A549 (cell line): ENCODE data around the gene MED12L. TPM values are rescaled to one million over a fixed set of nuclear protein-coding genes. Genes with fewer than 3 reads are reported as not detected.

ENCODE experiments used
- ATAC-seq, 2 experiments: fragments of 200-7000 bp in 1 of 2; fragments of >200 bp in 1 of 2; cut with Nextera tagmentation in 1 of 2; cut with Tn5 transposase in 1 of 2; 3 replicates each; pipeline versions ENCODE4 v1.8.0 to v1.9.1; 2018 to 2020; ENCODE audit warnings: mild to moderate bottlenecking in 1 of 2, moderate library complexity in 1 of 2
- CTCF ChIA-PET: fragments of 300-600 bp; sonication (Branson Sonifier 250); formaldehyde crosslinking; extraction: SDS; loops from one replicate; lab custom pipeline; 2021; ENCODE audit warnings: antibody characterized with exemption, inconsistent platforms; lab: Yijun Ruan, JAX
- POLR2A ChIA-PET: fragments of 350-600 bp; formaldehyde crosslinking; extraction: SDS; loops from one replicate; lab custom pipeline; 2021; ENCODE audit warnings: antibody characterized with exemption, inconsistent platforms; lab: Yijun Ruan, JAX
- DNase-seq, 2 experiments: peaks; one replicate each; pipeline versions ENCODE4 v3.0.0 to v3.0.0-alpha.2; 2011 to 2016; ENCODE audit warnings: low read depth in 1 of 2, low spot score in 1 of 2
- FAIRE-seq: peaks from 2 replicates; lab custom pipeline; 2011; peaks lifted over from hg19 to GRCh38; lab: Jason Lieb, UNC
- H3K27ac ChIP-seq, 2 experiments: fragments of >200 bp; sonication (Bioruptor Twin); formaldehyde crosslinking; 3 replicates each; pipeline ENCODE4 v1.5.1; 2016 to 2017
- H3K4me1 ChIP-seq: fragments of >200 bp; sonication (Bioruptor Twin); formaldehyde crosslinking; 3 replicates; pipeline ENCODE4 v1.6.1; 2016
- H3K4me2 ChIP-seq: fragments of >200 bp; sonication (Bioruptor Twin); formaldehyde crosslinking; 3 replicates; pipeline ENCODE4 v1.6.1; 2016
- H3K4me3 ChIP-seq: fragments of >200 bp; sonication (Bioruptor Twin); formaldehyde crosslinking; 3 replicates; pipeline ENCODE4 v1.5.1; 2016
- H3K9me3 ChIP-seq: fragments of >200 bp; sonication (Bioruptor Twin); formaldehyde crosslinking; 3 replicates; pipeline ENCODE4 v1.6.1; 2016
- BHLHE40 ChIP-seq: IDR thresholded peaks from 2 replicates; pipeline ENCODE4 v1.6.1; 2012; ENCODE audit warnings: low read depth, low read length, inconsistent platforms
- CBX8 ChIP-seq: fragments of 200-600 bp; sonication (generic); IDR thresholded peaks from 2 replicates; pipeline ENCODE4 v1.6.1; 2016
- EP300 ChIP-seq, 2 experiments: fragments of >200 bp; sonication (Bioruptor Twin); formaldehyde crosslinking; IDR thresholded peaks; 2 replicates in 1 of 2; 3 replicates in 1 of 2; pipeline ENCODE4 v1.6.1; 2016 to 2017
- FOSB ChIP-seq: fragments of 250-450 bp; sonication (Bioruptor Pico); IDR thresholded peaks from 2 replicates; pipeline ENCODE4 v1.5.0; 2020; ENCODE audit warnings: mild to moderate bottlenecking, moderate library complexity
- HDAC2 ChIP-seq: fragments of 200-600 bp; sonication (generic); IDR thresholded peaks from 2 replicates; pipeline ENCODE4 v1.6.1; 2016
- HOXA7 ChIP-seq: fragments of 250-450 bp; sonication (Bioruptor Pico); IDR thresholded peaks from 2 replicates; pipeline ENCODE4 v1.5.0; 2020; ENCODE audit warnings: mild to moderate bottlenecking, moderate library complexity
- HOXB13 ChIP-seq: fragments of 250-450 bp; sonication (Bioruptor Pico); IDR thresholded peaks from 2 replicates; pipeline ENCODE4 v1.5.0; 2020; ENCODE audit warnings: low read depth, mild to moderate bottlenecking, moderate library complexity
- KDM1A ChIP-seq: fragments of 200-600 bp; sonication (generic); IDR thresholded peaks from 2 replicates; pipeline ENCODE4 v1.6.1; 2016; ENCODE audit warnings: low read depth, mild to moderate bottlenecking
- MAZ ChIP-seq: fragments of 150-350 bp; IDR thresholded peaks from 2 replicates; pipeline ENCODE4 v1.6.1; 2014; ENCODE audit warnings: antibody characterized with exemption, low read depth, low read length, borderline replicate concordance
- MYC ChIP-seq: IDR thresholded peaks from 2 replicates; pipeline ENCODE4 v1.6.1; 2012; ENCODE audit warnings: mild to moderate bottlenecking, inconsistent platforms, low read length, improper control_type of control experiment, borderline replicate concordance
- PHF8 ChIP-seq: fragments of 200-600 bp; sonication (generic); IDR thresholded peaks from 2 replicates; pipeline ENCODE4 v1.6.1; 2016; ENCODE audit warnings: low read depth, mild to moderate bottlenecking, antibody characterized with exemption, moderate library complexity, borderline replicate concordance
- RARB ChIP-seq: fragments of 250-450 bp; sonication (Bioruptor Pico); IDR thresholded peaks from 2 replicates; pipeline ENCODE4 v1.8.0; 2021; ENCODE audit warnings: mild to moderate bottlenecking, moderate library complexity
- RNF2 ChIP-seq: fragments of 200-600 bp; sonication (generic); IDR thresholded peaks from 2 replicates; pipeline ENCODE4 v1.6.1; 2016; ENCODE audit warnings: low read depth, mild to moderate bottlenecking, antibody characterized with exemption, moderate library complexity, borderline replicate concordance
- SMC3 ChIP-seq: fragments of >200 bp; sonication (Bioruptor Twin); formaldehyde crosslinking; IDR thresholded peaks from 3 replicates; pipeline ENCODE4 v1.6.1; 2018; ENCODE audit warnings: inconsistent platforms
- SREBF2 ChIP-seq: fragments of 450-650 bp; IDR thresholded peaks from 2 replicates; pipeline ENCODE4 v1.6.1; 2014; ENCODE audit warnings: mild to moderate bottlenecking, moderate library complexity
- USF2 ChIP-seq: fragments of 450-650 bp; IDR thresholded peaks from 2 replicates; pipeline ENCODE4 v1.6.1; 2014; ENCODE audit warnings: antibody characterized with exemption
- ZFP36 ChIP-seq: fragments of 450-650 bp; IDR thresholded peaks from 2 replicates; pipeline ENCODE4 v1.6.1; 2014; ENCODE audit warnings: borderline replicate concordance; ENCODE audit not compliant: partially characterized antibody
- ZNF302 ChIP-seq: fragments of 250-450 bp; sonication (Bioruptor Pico); IDR thresholded peaks from 2 replicates; pipeline ENCODE4 v1.9.0; 2021; ENCODE audit warnings: inconsistent platforms, mild to moderate bottlenecking, moderate library complexity
- ZSCAN20 ChIP-seq: fragments of 250-450 bp; sonication (Bioruptor Pico); IDR thresholded peaks from 2 replicates; pipeline ENCODE4 v1.8.0; 2022; ENCODE audit warnings: mild to moderate bottlenecking, moderate library complexity
- WGBS: methylation state at CpG from one replicate; pipeline ENCODE4 v1.1.6; 2017; ENCODE audit errors: missing lambda C conversion rate; 5-methylcytosine and 5-hydroxymethylcytosine counted together
- polyA plus RNA-seq, 4 experiments: library from polyadenylated mRNA; depleted of rRNA in 3 of 4; stranded (reverse); fragments of >200 nt; fragmentation: RNase III in 1 of 4; extraction: RNeasy Plus Mini Kit Qiagen cat#74134 plus additional on column Dnase treatment in 1 of 4; gene quantifications; 2 replicates in 3 of 4; 3 replicates in 1 of 4; pipeline ENCODE4 v1.2.3, GENCODE V29; 2011 to 2017
- TF ChIP-seq, protein P1 (sequence below): fragments of >200 bp; sonication (Bioruptor Twin); formaldehyde crosslinking; IDR thresholded peaks from 3 replicates; pipeline ENCODE4 v1.5.1; 2016

MED12L gene
- polyA plus RNA-seq, 2 of the 4 experiments (the other 2 are of a cell fraction): 0.32 to 0.63 TPM

DNA sequence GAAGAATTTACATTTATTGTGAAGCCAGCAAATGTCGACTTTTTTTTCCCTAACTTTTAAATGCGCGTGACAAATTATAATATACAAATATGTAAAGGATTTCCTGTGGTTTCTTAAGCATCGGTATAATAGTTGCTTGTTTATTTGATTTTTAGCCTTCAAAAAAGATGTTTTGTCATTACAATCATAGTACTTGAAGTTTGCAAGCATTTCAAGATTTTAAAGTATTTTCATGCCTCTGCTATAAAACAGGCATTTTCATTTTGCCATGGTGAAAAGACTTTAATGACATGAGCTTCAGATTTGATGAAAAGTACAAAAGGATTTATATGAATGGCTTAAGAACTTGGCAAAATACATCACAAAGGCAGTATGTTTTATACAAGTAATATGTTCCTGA lies 308.5 kb downstream of the MED12L start:
- TF ChIP-seq BHLHE40 (no peak), KDM1A (no peak), SMC3 (no peak), HDAC2 (no peak)
- TF ChIP-seq, all 56 proteins: peak for 0
- CTCF ChIA-PET: interaction anchor here (1.4 kb wide), 1 partner anchor 46 kb away, joined by 5 read pairs; no protein-coding TSS in a partner anchor
- Histone ChIP-seq H3K4me2 (no peak overlapping the region), H3K9me3 (no peaks in the 10 kb centered on the region), H3K27ac (no peak overlapping the region), H3K4me1 (no peaks in the 10 kb centered on the region), H3K4me3 (no peak overlapping the region)
- FAIRE-seq: no peak
- WGBS: 70% methylated on average over 4 of the region's 4 CpGs
- ATAC-seq: no peak
- POLR2A ChIA-PET: no interaction called here
- DNase-seq: no peak

GRCh38 chr3:151394611-151395010 lies 309.1 kb downstream of the MED12L start:
- WGBS: 88% methylated on average over 8 of the region's 8 CpGs
- ATAC-seq: no peak
- no peak overlapping the region for H3K27ac ChIP-seq
- no peak for DNase-seq
- H3K9me3 ChIP-seq: no peaks in the 10 kb centered on the region
- FAIRE-seq: no peak
- POLR2A ChIA-PET: no interaction called here
- TF ChIP-seq RNF2 (no peak), EP300 (IDR thresholded peaks at IDR 0.05) (no peak), HOXA7 (CRISPR knock-in tag) (no peak), SREBF2 (no peak)
- TF ChIP-seq, all 56 proteins: peak for 0
- no peaks in the 10 kb centered on the region for H3K4me1 ChIP-seq
- no peak overlapping the region for H3K4me2 ChIP-seq
- CTCF ChIA-PET: interaction anchor here (1.4 kb wide), 1 partner anchor 45 kb away, joined by 5 read pairs; no protein-coding TSS in a partner anchor
- no peak overlapping the region for H3K4me3 ChIP-seq

DNA sequence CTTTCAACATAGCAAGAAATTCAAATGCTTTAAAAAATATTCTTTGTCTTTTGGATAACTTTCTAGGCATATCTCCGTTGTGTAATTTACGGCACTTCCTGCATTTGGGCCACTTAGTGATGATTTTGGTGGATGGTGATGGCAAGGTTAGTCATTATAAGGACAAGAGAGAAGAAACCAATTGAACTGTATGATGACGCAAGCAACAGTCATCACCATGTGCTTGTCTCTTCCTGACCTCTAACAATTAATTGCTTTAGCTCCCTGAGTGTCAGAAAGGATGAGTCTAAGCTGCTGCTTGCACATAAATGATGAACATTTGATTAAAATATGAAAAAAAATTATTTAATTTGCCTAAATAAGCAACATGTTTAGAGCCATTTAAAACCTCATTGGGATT lies 310.3 kb downstream of the MED12L start:
- ChIA-PET CTCF (no interaction called here), POLR2A (no interaction called here)
- H3K4me1 ChIP-seq: no peaks in the 10 kb centered on the region
- no peak overlapping the region for H3K4me3 ChIP-seq
- WGBS: 92% methylated on average over 3 of the region's 3 CpGs
- H3K4me2 ChIP-seq: no peak overlapping the region
- no peaks in the 10 kb centered on the region for H3K9me3 ChIP-seq
- H3K27ac ChIP-seq: no peak overlapping the region
- FAIRE-seq: no peak
- no peak for DNase-seq
- no peak for ATAC-seq
- no peak for TF ChIP-seq EP300 (IDR thresholded peaks at IDR 0.05)
- TF ChIP-seq HDAC2: no peak
- TF ChIP-seq, protein P1, sequence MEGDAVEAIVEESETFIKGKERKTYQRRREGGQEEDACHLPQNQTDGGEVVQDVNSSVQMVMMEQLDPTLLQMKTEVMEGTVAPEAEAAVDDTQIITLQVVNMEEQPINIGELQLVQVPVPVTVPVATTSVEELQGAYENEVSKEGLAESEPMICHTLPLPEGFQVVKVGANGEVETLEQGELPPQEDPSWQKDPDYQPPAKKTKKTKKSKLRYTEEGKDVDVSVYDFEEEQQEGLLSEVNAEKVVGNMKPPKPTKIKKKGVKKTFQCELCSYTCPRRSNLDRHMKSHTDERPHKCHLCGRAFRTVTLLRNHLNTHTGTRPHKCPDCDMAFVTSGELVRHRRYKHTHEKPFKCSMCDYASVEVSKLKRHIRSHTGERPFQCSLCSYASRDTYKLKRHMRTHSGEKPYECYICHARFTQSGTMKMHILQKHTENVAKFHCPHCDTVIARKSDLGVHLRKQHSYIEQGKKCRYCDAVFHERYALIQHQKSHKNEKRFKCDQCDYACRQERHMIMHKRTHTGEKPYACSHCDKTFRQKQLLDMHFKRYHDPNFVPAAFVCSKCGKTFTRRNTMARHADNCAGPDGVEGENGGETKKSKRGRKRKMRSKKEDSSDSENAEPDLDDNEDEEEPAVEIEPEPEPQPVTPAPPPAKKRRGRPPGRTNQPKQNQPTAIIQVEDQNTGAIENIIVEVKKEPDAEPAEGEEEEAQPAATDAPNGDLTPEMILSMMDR: no peak
- TF ChIP-seq ZFP36: no peak
- no peak for TF ChIP-seq ZSCAN20
- TF ChIP-seq KDM1A: no peak
- TF ChIP-seq FOSB (CRISPR knock-in tag): no peak
- TF ChIP-seq HOXA7 (CRISPR knock-in tag): no peak
- no peak for TF ChIP-seq SREBF2
- no peak for TF ChIP-seq CBX8
- TF ChIP-seq HOXB13 (CRISPR knock-in tag): no peak
- TF ChIP-seq RARB (CRISPR knock-in tag): no peak
- TF ChIP-seq ZNF302 (CRISPR knock-in tag): no peak

- TF ChIP-seq MAZ (no peak), MYC (no peak), PHF8 (no peak), USF2 (no peak), RNF2 (no peak), CBX8 (no peak)
- H3K4me2 ChIP-seq: no peak overlapping the region
- no peak overlapping the region for H3K4me3 ChIP-seq
- no peaks in the 10 kb centered on the region for H3K4me1 ChIP-seq
- FAIRE-seq: no peak
- no peaks in the 10 kb centered on the region for H3K9me3 ChIP-seq
- DNase-seq: no peak
- ChIA-PET POLR2A (no interaction called here), CTCF (interaction anchor here (0.5 to 1.5 kb wide), 5 partner anchors 10 to 1041 kb away, joined by 3 to 4 read pairs (median 3); no protein-coding TSS in a partner anchor)
- no peak for ATAC-seq
- 84% methylated on average over 5 of the region's 5 CpGs for WGBS
- no peak overlapping the region for H3K27ac ChIP-seq
Measured at GRCh38 chr3:151398895-151399294, 313.4 kb downstream of the MED12L start.
